ENCODE measurements around the gene OR6N1. TPM values are rescaled to one million over a fixed set of nuclear protein-coding genes. Genes with fewer than 3 reads are reported as not detected.

Gene OR6N1
- total RNA-seq, 1 donor from 2014 or later, result not detected

GRCh38 chr1:158781104-158781503 is 9.1 kb upstream of the OR6N1 start, which contains the start of gene OR6N2:
Gene OR6N2 (minus strand): TSS chr1:158781204. CDS start chr1:158777635, 3,569 bp downstream.
- DNase-seq (ENCODE audit: low spot score), result no peak
- intact Hi-C loops (cut with DNase I), result no loop called here

GRCh38 chr1:158754420-158754819 is 17.6 kb downstream of the OR6N1 start, which contains the start of gene OR6K6:
Gene OR6K6 (plus strand): TSS chr1:158754720. CDS start chr1:158754888, 168 bp downstream.
- intact Hi-C loops (cut with DNase I), result no loop called here
- no peak for DNase-seq (ENCODE audit: low spot score)

GRCh38 chr1:158752155-158752712 is 19.8 kb downstream of the OR6N1 start:
- intact Hi-C loops (cut with DNase I), result no loop called here
- no peak for DNase-seq (ENCODE audit: low spot score)

GRCh38 chr1:158735848-158736247 is 36.1 kb downstream of the OR6N1 start:
- DNase-seq (ENCODE audit: low spot score), result no peak
- intact Hi-C loops (cut with DNase I), result no loop called here

GRCh38 chr1:158732524-158732923 is 39.5 kb downstream of the OR6N1 start:
- intact Hi-C loops (cut with DNase I), result no loop called here
- no peak for DNase-seq (ENCODE audit: low spot score)

- no peak for DNase-seq (ENCODE audit: low spot score)
- intact Hi-C loops (cut with DNase I), result no loop called here
Measured at GRCh38 chr1:158731707-158732106, 40.3 kb downstream of the OR6N1 start.

- intact Hi-C loops (cut with DNase I), result no loop called here
- DNase-seq (ENCODE audit: low spot score), result no peak
Measured at GRCh38 chr1:158730453-158730852, 41.5 kb downstream of the OR6N1 start.

GRCh38 chr1:158728510-158729225 is 43.3 kb downstream of the OR6N1 start:
- no peak for DNase-seq (ENCODE audit: low spot score)
- intact Hi-C loops (cut with DNase I), result no loop called here

- DNase-seq (ENCODE audit: low spot score), result no peak
- intact Hi-C loops (cut with DNase I), result no loop called here
Measured at GRCh38 chr1:158724442-158724841, 47.6 kb downstream of the OR6N1 start.

GRCh38 chr1:158720620-158721019 is 51.4 kb downstream of the OR6N1 start, which contains the start of gene OR6K3:
Gene OR6K3 (minus strand): TSS chr1:158720720. CDS start chr1:158718115, 2,605 bp downstream.
- intact Hi-C loops (cut with DNase I), result no loop called here
- DNase-seq (ENCODE audit: low spot score), result no peak

GRCh38 chr1:158719664-158720063 is 52.3 kb downstream of the OR6N1 start:
- no peak for DNase-seq (ENCODE audit: low spot score)
- intact Hi-C loops (cut with DNase I), result no loop called here

- no peak for DNase-seq (ENCODE audit: low spot score)
- intact Hi-C loops (cut with DNase I), result no loop called here
Measured at GRCh38 chr1:158717344-158717743, 54.7 kb downstream of the OR6N1 start.

GRCh38 chr1:158716335-158716734 is 55.7 kb downstream of the OR6N1 start:
- intact Hi-C loops (cut with DNase I), result no loop called here
- no peak for DNase-seq (ENCODE audit: low spot score)

GRCh38 chr1:158714754-158715153 is 57.2 kb downstream of the OR6N1 start:
- intact Hi-C loops (cut with DNase I), result no loop called here
- DNase-seq (ENCODE audit: low spot score), result no peak

Other genes starting within 250 kb of the OR6N1 start
- gene OR6Y1, start 217.8 kb downstream of the OR6N1 start, total RNA-seq, result not detected
- not detected for gene OR6P1, start 201.6 kb downstream of the OR6N1 start, total RNA-seq
- gene OR10X1, start 192.3 kb downstream of the OR6N1 start, total RNA-seq, result not detected
- not detected for gene OR10Z1, start 166.9 kb downstream of the OR6N1 start, total RNA-seq
- 0.43 TPM for gene SPTA1, start 85.5 kb downstream of the OR6N1 start, total RNA-seq
- gene OR6K2, start 71.5 kb downstream of the OR6N1 start, total RNA-seq, result not detected
- gene OR6K3, start 51.5 kb downstream of the OR6N1 start, total RNA-seq, result not detected
- not detected for gene OR6K6, start 17.5 kb downstream of the OR6N1 start, total RNA-seq
- gene OR6N2, start 9.0 kb upstream of the OR6N1 start, total RNA-seq, result not detected
- 6.9 TPM for gene MNDA, start 59.2 kb upstream of the OR6N1 start, total RNA-seq
- 0.19 TPM for gene PYHIN1, start 159.4 kb upstream of the OR6N1 start, total RNA-seq
- 31.1 TPM for gene IFI16, start 237.7 kb upstream of the OR6N1 start, total RNA-seq

Data from cardiac septum (tissue), 1 donor.